ENCODE measurements around the gene DNAH14.
"Not testable (repeated sequence)": the region's sequence is repeated elsewhere in the genome, so short reads cannot be mapped to it uniquely, and the experiment has no call there.

DNAH14 gene

GRCh38 chr1:225146478-225146877 is 217.0 kb downstream of the DNAH14 start:
- DNase-seq (ENCODE audit: low read depth in 2 of 2, low spot score in 1 of 2), result no peak

- not testable (repeated sequence) for DNase-seq (ENCODE audit: low read depth in 2 of 2, low spot score in 1 of 2)
These were observed 218.3 kb downstream of the DNAH14 start for GRCh38 chr1:225147791-225148190.

- DNase-seq (ENCODE audit: low read depth in 2 of 2, low spot score in 1 of 2), result no peak
These were observed 222.6 kb downstream of the DNAH14 start for GRCh38 chr1:225152061-225152460.

GRCh38 chr1:225155555-225155954 is 226.1 kb downstream of the DNAH14 start:
- DNase-seq (ENCODE audit: low read depth in 2 of 2, low spot score in 1 of 2), result no peak

- no peak for DNase-seq (ENCODE audit: low read depth in 2 of 2, low spot score in 1 of 2)
These were observed 226.8 kb downstream of the DNAH14 start for GRCh38 chr1:225156254-225156653.

GRCh38 chr1:225158291-225158690 is 228.8 kb downstream of the DNAH14 start:
- no peak for DNase-seq (ENCODE audit: low read depth in 2 of 2, low spot score in 1 of 2)

GRCh38 chr1:225159793-225160192 is 230.3 kb downstream of the DNAH14 start:
- no peak for DNase-seq (ENCODE audit: low read depth in 2 of 2, low spot score in 1 of 2)

- DNase-seq (ENCODE audit: low read depth in 2 of 2, low spot score in 1 of 2), result not testable (repeated sequence)
These were observed 247.9 kb downstream of the DNAH14 start for GRCh38 chr1:225177409-225177808.

- no peak for DNase-seq (ENCODE audit: low read depth in 2 of 2, low spot score in 1 of 2)
These were observed 250.2 kb downstream of the DNAH14 start for GRCh38 chr1:225179686-225180085.

GRCh38 chr1:225182716-225183115 is 253.2 kb downstream of the DNAH14 start:
- DNase-seq (ENCODE audit: low read depth in 2 of 2, low spot score in 1 of 2), result no peak

GRCh38 chr1:225191199-225191753 is 261.8 kb downstream of the DNAH14 start:
- no peak for DNase-seq (ENCODE audit: low read depth in 2 of 2, low spot score in 1 of 2)

- no peak for DNase-seq (ENCODE audit: low read depth in 2 of 2, low spot score in 1 of 2)
These were observed 272.0 kb downstream of the DNAH14 start for GRCh38 chr1:225201447-225201846.

- no peak for DNase-seq (ENCODE audit: low read depth in 2 of 2, low spot score in 1 of 2)
These were observed 278.3 kb downstream of the DNAH14 start for GRCh38 chr1:225207791-225208190.

GRCh38 chr1:225209153-225209552 is 279.7 kb downstream of the DNAH14 start:
- no peak for DNase-seq (ENCODE audit: low read depth in 2 of 2, low spot score in 1 of 2)

GRCh38 chr1:225210180-225210579 is 280.7 kb downstream of the DNAH14 start:
- not testable (repeated sequence) for DNase-seq (ENCODE audit: low read depth in 2 of 2, low spot score in 1 of 2)

- not testable (repeated sequence) for DNase-seq (ENCODE audit: low read depth in 2 of 2, low spot score in 1 of 2)
These were observed 282.4 kb downstream of the DNAH14 start for GRCh38 chr1:225211694-225212442.

- DNase-seq (ENCODE audit: low read depth in 2 of 2, low spot score in 1 of 2), result no peak
These were observed 294.8 kb downstream of the DNAH14 start for GRCh38 chr1:225224287-225224686.

- DNase-seq (ENCODE audit: low read depth in 2 of 2, low spot score in 1 of 2), result no peak
These were observed 296.2 kb downstream of the DNAH14 start for GRCh38 chr1:225225681-225226080.

GRCh38 chr1:225228871-225229303 is 299.4 kb downstream of the DNAH14 start:
- no peak for DNase-seq (ENCODE audit: low read depth in 2 of 2, low spot score in 1 of 2)

GRCh38 chr1:225229429-225229828 is 300.0 kb downstream of the DNAH14 start:
- DNase-seq (ENCODE audit: low read depth in 2 of 2, low spot score in 1 of 2), result not testable (repeated sequence)

- DNase-seq (ENCODE audit: low read depth in 2 of 2, low spot score in 1 of 2), result no peak
These were observed 301.0 kb downstream of the DNAH14 start for GRCh38 chr1:225230483-225230882.

GRCh38 chr1:225232930-225233329 is 303.5 kb downstream of the DNAH14 start:
- DNase-seq (ENCODE audit: low read depth in 2 of 2, low spot score in 1 of 2), result not testable (repeated sequence)

- DNase-seq (ENCODE audit: low read depth in 2 of 2, low spot score in 1 of 2), result no peak
These were observed 313.1 kb downstream of the DNAH14 start for GRCh38 chr1:225242611-225243010.
